HG03196 (cell line): Measurements from ENCODE around the gene ADD3.

Source experiments
- ATAC-seq: cut with Tn5 transposase; IDR thresholded peaks from one replicate; pipeline ENCODE4 v1.9.1; 2021; ENCODE audit not compliant: unreplicated experiment

The ADD3 gene

GRCh38 chr10:110002801-110003523, 4.8 kb upstream of the ADD3 start:
- no peak for ATAC-seq

- ATAC-seq, result no peak
Measured at GRCh38 chr10:110003524-110003885, 4.3 kb upstream of the ADD3 start.

- ATAC-seq, result no peak
Measured at GRCh38 chr10:110005719-110006118, 2.1 kb upstream of the ADD3 start.

GRCh38 chr10:110006358-110007160, 1.2 kb upstream of the ADD3 start:
- no peak for ATAC-seq

GRCh38 chr10:110007161-110007700, 553 bp upstream of the ADD3 start:
- peak; percentile 32 for ATAC-seq

GRCh38 chr10:110008518-110009339, 945 bp downstream of the ADD3 start:
- no peak for ATAC-seq

GRCh38 chr10:110009736-110010475, 2.1 kb downstream of the ADD3 start:
- ATAC-seq, result peak; percentile 26

- no peak for ATAC-seq
Measured at GRCh38 chr10:110010486-110011378, 2.9 kb downstream of the ADD3 start.

GRCh38 chr10:110011681-110012080, 3.9 kb downstream of the ADD3 start:
- ATAC-seq, result no peak

- ATAC-seq, result no peak
Measured at GRCh38 chr10:110013630-110014293, 6.0 kb downstream of the ADD3 start.

- no peak for ATAC-seq
Measured at GRCh38 chr10:110016039-110016438, 8.3 kb downstream of the ADD3 start.

GRCh38 chr10:110017052-110017451, 9.3 kb downstream of the ADD3 start:
- no peak for ATAC-seq

- ATAC-seq, result no peak
Measured at GRCh38 chr10:110017907-110018306, 10.1 kb downstream of the ADD3 start.

GRCh38 chr10:110020265-110020664, 12.5 kb downstream of the ADD3 start:
- ATAC-seq, result no peak

GRCh38 chr10:110022716-110023504, 15.1 kb downstream of the ADD3 start:
- no peak for ATAC-seq

GRCh38 chr10:110023785-110024465, 16.1 kb downstream of the ADD3 start:
- ATAC-seq, result no peak

GRCh38 chr10:110029450-110029849, 21.7 kb downstream of the ADD3 start:
- no peak for ATAC-seq
